Transverse colon (tissue), 4 donors: Measurements from ENCODE around the gene USP26.

ENCODE experiments used
- CTCF ChIP-seq, 5 experiments: fragments of 200-600 bp in 3 of 5; fragments of 450-650 bp in 2 of 5; sonication (generic) in 3 of 5; IDR thresholded peaks; 1 replicate in 2 of 5; 2 replicates in 3 of 5; pipeline ENCODE4 v1.5.1; 2016 to 2017; ENCODE audit warnings: antibody characterized with exemption in 5 of 5, inconsistent platforms in 3 of 5, mild to moderate bottlenecking in 2 of 5, moderate library complexity in 1 of 5
- EP300 ChIP-seq: sonication (generic); formaldehyde crosslinking; IDR thresholded peaks from one replicate; pipeline ENCODE4 v1.6.1; 2017; ENCODE audit warnings: antibody characterized with exemption, low read depth
- POLR2A ChIP-seq: fragments of 450-650 bp; IDR thresholded peaks from one replicate; pipeline ENCODE4 v1.6.1; 2016; ENCODE audit warnings: antibody characterized with exemption, mild to moderate bottlenecking, moderate library complexity
- POLR2AphosphoS5 ChIP-seq, 3 donors: sonication (generic); formaldehyde crosslinking; IDR thresholded peaks; one replicate each; pipeline ENCODE4 v1.6.1; 2016; ENCODE audit warnings: antibody characterized with exemption in 3 of 3

DNA sequence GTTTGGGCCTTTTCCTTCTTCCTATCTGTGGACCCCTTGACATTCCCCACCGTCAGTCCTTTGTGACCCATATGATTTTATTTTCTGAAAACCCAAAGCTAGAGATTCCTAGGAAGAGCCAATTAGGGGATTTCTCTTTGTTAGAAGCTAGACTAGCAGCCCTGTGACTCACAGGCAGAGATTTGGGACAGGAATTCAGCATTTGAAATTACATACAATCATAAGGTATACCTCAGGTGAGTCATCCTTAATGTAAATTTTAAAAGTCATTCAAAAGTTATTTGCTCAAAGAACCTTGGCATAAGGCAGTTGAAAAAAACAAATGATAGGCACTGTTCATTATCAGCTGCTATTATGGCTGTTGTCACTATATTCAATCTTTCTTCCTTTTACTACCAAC, 40.6 kb downstream of the USP26 start:
- TF ChIP-seq CTCF (IDR thresholded peaks at IDR 0.05) (no peak), POLR2AphosphoS5 (IDR thresholded peaks at IDR 0.05) (no peak), POLR2A (no peak), EP300 (no peak)
